Osteocyte (in vitro differentiated cells): ENCODE data around the gene P2RX6. TPM values are rescaled to one million over a fixed set of nuclear protein-coding genes. Genes with fewer than 3 reads are reported as not detected.

Experiments used
- DNase-seq: peaks from one replicate; pipeline ENCODE4 v3.0.0; 2021; ENCODE audit warnings: mixed read lengths; ENCODE audit not compliant: unreplicated experiment; ENCODE audit errors: extremely low spot score
- H3K27ac Mint-ChIP-seq: one replicate; pipeline ENCODE4 v1.8.0; 2021; ENCODE audit warnings: mild to moderate bottlenecking, mixed read lengths; ENCODE audit not compliant: unreplicated experiment
- H3K27me3 Mint-ChIP-seq: one replicate; pipeline ENCODE4 v1.8.0; 2021; ENCODE audit warnings: mixed read lengths; ENCODE audit not compliant: unreplicated experiment
- H3K36me3 Mint-ChIP-seq: one replicate; pipeline ENCODE4 v1.8.0; 2021; ENCODE audit warnings: mixed read lengths; ENCODE audit not compliant: unreplicated experiment
- H3K4me1 Mint-ChIP-seq: one replicate; pipeline ENCODE4 v1.8.0; 2021; ENCODE audit warnings: mixed read lengths; ENCODE audit not compliant: unreplicated experiment
- H3K4me3 Mint-ChIP-seq: one replicate; pipeline ENCODE4 v1.8.0; 2021; ENCODE audit warnings: mild to moderate bottlenecking, moderate library complexity, mixed read lengths; ENCODE audit not compliant: unreplicated experiment
- H3K9me3 Mint-ChIP-seq: one replicate; pipeline ENCODE4 v1.8.0; 2021; ENCODE audit warnings: mixed read lengths; ENCODE audit not compliant: unreplicated experiment
- total RNA-seq: library from RNA; stranded (reverse); gene quantifications from 2 replicates; pipeline ENCODE4 v1.2.1, GENCODE V29; 2021
- TF ChIP-seq, protein P1 (sequence below): fragments of 200-600 bp; sonication (generic); IDR thresholded peaks from 2 replicates; pipeline ENCODE4 v1.5.0; 2021; ENCODE audit warnings: antibody characterized with exemption, mild to moderate bottlenecking, moderate library complexity

P2RX6 gene
- total RNA-seq, 1 donor from 2014 or later, result 3.5 TPM

DNA sequence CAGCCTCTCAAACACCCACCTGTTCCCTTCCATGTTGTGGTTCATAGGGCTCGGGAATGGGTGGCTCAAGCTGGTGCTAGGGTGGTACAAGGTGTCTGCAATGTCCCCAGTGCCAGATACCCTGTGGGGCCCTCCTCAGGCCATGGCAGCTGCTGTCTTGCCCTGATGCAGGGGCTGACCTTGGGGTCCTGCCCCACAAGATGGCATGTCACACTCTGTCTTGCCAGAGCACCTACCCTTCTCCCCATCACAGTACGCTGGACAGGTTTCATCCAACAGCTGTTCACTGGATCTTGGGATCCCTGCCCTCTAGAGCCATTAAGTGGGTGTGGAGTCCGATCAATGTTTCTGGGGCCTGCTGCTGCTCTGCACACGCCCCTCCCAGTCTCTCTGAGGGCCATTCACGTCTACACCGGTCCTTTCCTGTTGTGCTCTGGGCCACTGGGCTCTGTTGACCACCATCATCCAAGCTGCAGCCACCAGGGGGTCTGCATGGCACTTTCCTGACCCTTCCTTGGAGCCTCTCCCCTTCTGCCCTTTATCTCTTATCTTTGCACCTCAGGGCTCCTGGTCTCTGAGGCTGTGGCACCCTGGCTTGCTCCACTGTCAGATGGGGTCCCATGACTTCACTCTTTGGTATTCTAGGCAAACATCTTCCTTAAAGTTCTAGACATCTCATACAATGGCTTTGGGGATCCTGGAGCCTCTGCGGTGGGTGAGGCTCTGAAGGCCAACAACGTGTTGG lies 37.9 kb downstream of the P2RX6 start:
- Mint-ChIP-seq H3K4me3 (no peak overlapping the region), H3K36me3 (no peaks in the 10 kb centered on the region), H3K4me1 (peaks cover 8% of the 10 kb centered on the region), H3K27me3 (peaks cover 5% of the 10 kb centered on the region), H3K27ac (no peak overlapping the region), H3K9me3 (no peaks in the 10 kb centered on the region)
- TF ChIP-seq, protein P1, sequence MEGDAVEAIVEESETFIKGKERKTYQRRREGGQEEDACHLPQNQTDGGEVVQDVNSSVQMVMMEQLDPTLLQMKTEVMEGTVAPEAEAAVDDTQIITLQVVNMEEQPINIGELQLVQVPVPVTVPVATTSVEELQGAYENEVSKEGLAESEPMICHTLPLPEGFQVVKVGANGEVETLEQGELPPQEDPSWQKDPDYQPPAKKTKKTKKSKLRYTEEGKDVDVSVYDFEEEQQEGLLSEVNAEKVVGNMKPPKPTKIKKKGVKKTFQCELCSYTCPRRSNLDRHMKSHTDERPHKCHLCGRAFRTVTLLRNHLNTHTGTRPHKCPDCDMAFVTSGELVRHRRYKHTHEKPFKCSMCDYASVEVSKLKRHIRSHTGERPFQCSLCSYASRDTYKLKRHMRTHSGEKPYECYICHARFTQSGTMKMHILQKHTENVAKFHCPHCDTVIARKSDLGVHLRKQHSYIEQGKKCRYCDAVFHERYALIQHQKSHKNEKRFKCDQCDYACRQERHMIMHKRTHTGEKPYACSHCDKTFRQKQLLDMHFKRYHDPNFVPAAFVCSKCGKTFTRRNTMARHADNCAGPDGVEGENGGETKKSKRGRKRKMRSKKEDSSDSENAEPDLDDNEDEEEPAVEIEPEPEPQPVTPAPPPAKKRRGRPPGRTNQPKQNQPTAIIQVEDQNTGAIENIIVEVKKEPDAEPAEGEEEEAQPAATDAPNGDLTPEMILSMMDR, result no peak
- DNase-seq, result no peak

DNA sequence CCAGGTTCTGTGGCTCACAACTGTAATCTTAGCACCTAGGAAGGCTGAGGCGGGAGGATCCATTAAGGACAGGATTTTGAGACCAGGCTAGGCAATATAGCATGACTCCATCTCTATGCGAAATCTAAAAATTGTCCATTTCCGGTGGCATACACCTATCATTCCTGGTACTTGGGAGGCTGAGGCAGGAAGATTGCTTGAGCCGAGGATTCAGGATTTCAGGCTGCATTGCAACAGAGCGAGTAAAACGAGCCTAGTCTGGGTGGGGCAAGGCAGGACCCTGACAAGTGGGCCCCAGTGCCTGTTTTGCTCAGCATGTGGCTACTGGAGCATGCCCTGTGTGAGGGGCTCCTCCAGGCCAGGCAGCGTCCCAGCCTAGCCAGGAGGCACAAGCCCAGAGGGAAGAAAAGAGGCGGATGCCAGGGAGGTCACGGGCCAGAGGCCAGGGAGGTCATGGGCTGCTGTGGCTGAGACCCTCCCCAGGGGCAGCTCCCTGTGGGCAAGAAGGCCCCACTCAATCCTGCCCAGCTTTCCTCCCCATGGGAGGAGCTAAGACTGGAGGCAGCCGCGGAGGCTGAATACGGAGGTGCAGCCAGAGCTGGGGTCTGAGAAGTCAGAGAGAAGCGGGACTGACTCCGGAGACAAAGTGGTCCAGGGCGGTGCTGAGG lies 39.2 kb downstream of the P2RX6 start:
- TF ChIP-seq, protein P1, result no peak
- Mint-ChIP-seq H3K4me3 (no peak overlapping the region), H3K27ac (no peak overlapping the region), H3K36me3 (no peaks in the 10 kb centered on the region), H3K9me3 (no peaks in the 10 kb centered on the region), H3K4me1 (peaks cover 8% of the 10 kb centered on the region), H3K27me3 (peaks cover 5% of the 10 kb centered on the region)
- DNase-seq, result no peak

DNA sequence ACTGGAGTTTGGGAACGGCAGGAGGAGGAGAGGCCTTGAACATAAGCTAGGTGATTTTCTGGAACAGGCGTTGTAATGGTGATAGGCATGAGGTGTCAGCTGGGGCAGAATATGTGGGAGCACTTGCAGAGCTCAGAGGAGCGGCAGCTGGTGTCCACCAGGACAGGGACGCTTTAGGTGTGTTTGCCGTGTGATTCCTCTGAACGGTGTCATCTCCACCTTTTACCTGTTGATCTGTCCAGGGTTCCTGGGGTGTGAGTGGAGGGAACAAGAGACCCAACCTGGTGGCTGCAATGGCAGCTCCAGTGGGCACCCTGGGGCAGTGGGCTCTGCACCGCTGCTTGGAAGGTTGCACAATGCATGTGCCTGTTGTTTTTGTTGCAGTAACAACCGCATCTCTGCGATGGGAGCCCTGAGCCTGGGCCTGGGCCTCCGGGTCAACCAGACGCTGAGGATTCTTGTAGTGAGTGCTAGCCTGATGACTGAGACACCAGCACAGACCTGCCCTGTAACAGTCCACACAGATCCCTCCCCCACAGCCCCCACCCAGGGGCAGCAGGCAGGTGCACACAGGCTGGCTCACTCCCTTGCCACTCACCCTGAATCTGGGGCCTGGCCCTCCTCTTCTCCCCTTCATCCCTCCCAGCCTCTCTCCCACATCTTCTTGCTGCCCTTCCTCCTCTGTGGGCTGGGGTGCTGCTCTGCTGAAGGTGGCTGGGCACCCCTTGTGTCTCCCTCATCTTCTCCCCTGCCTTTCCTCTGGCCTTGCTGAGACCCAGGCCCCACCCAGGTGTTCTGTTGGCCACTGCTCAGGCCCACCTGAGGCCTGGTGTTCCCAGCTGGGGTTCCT lies 40.0 kb downstream of the P2RX6 start:
- peaks cover 8% of the 10 kb centered on the region for H3K4me1 Mint-ChIP-seq
- H3K9me3 Mint-ChIP-seq, result no peaks in the 10 kb centered on the region
- no peaks in the 10 kb centered on the region for H3K36me3 Mint-ChIP-seq
- DNase-seq, result no peak
- TF ChIP-seq, protein P1, result no peak
- no peak overlapping the region for H3K27ac Mint-ChIP-seq
- no peak overlapping the region for H3K4me3 Mint-ChIP-seq
- peaks cover 5% of the 10 kb centered on the region for H3K27me3 Mint-ChIP-seq

DNA sequence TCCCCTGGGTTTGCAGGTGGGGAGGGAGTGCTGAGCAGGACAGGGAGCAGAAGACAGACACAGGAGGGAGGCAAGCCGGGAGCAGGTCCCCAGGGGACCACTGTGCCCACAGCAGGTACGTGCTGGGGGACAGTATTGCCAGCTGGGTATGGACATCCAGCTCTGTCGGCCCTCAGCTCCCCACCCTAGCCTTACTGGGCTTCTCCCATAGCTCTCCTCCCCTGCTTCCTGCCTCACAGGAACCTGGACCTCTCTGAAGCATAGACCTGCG lies 40.5 kb downstream of the P2RX6 start:
- no peak overlapping the region for H3K4me3 Mint-ChIP-seq

More for the DNA sequence above, 40.5 kb downstream of the P2RX6 start:
- TF ChIP-seq, protein P1, result no peak
- H3K4me1 Mint-ChIP-seq, result peaks cover 8% of the 10 kb centered on the region
- H3K27me3 Mint-ChIP-seq, result peaks cover 5% of the 10 kb centered on the region
- no peak overlapping the region for H3K27ac Mint-ChIP-seq
- no peaks in the 10 kb centered on the region for H3K36me3 Mint-ChIP-seq
- no peak for DNase-seq
- H3K9me3 Mint-ChIP-seq, result no peaks in the 10 kb centered on the region
